ENCODE measurements around the gene APOL3. TPM values are rescaled to one million over a fixed set of nuclear protein-coding genes. Genes with fewer than 3 reads are reported as not detected.

The APOL3 gene
- total RNA-seq (2022; extraction: Qiagen RNA extraction; ENCODE audit: low read depth): 0.07 TPM in 2 of 5 replicates, not detected in the others

DNA sequence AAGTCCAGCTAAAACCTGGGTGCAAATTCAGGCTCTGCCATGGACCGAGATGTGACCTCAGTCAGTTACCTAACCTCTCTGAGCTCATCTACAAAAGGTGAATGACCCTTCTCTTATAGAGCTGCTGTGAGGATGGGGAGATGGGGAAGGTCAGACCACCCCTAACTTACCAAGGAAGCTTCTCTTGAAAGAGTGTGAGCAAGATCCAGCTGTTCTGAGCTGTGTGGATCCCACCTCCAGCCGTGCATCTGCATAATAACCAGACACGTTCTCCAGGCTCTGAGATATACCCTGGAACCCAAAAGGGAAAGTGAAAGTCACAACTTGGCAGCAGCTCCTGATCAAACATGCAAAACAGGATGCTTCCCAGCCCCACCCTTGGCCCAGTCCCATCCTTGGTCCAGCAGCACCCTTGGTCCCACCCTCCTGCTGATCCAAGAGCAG lies at the start of gene APOL3:
TSS of gene APOL3 (minus strand) at position 257 of the 444 bp plus-strand sequence. CDS start 11,700 bp downstream, outside the sequence.

GRCh38 chr22:36201630-36202319 lies 41.2 kb upstream of the APOL3 start, which contains the start of gene APOL4:
Gene APOL4, minus strand, starts transcription at chr22:36201809. Its CDS starts 75 bp downstream, at chr22:36201734.

Other genes starting within 250 kb of the APOL3 start
- gene RBFOX2, start 131.9 kb downstream of the APOL3 start, total RNA-seq (2022; extraction: Qiagen RNA extraction; ENCODE audit: low read depth): 32.3 to 42.8 TPM (median 38.0 TPM) in 5 replicates
- 0.09 TPM in 1 of 5 replicates, not detected in the others for gene APOL4, start 41.1 kb upstream of the APOL3 start, total RNA-seq (2022; extraction: Qiagen RNA extraction; ENCODE audit: low read depth)
- 24.6 to 27.1 TPM (median 26.2 TPM) in 5 replicates for gene APOL2, start 78.8 kb upstream of the APOL3 start, total RNA-seq (2022; extraction: Qiagen RNA extraction; ENCODE audit: low read depth)
- gene APOL1, start 92.4 kb upstream of the APOL3 start, total RNA-seq (2022; extraction: Qiagen RNA extraction; ENCODE audit: low read depth): 8.0 to 8.8 TPM (median 8.5 TPM) in 5 replicates
- gene MYH9, start 227.2 kb upstream of the APOL3 start, total RNA-seq (2022; extraction: Qiagen RNA extraction; ENCODE audit: low read depth): 193 to 218 TPM (median 197 TPM) in 5 replicates